ENCODE results near the gene ALPG.
"Not testable (repeated sequence)": the region's sequence is repeated elsewhere in the genome, so short reads cannot be mapped to it uniquely, and the experiment has no call there.

ALPG gene

DNA sequence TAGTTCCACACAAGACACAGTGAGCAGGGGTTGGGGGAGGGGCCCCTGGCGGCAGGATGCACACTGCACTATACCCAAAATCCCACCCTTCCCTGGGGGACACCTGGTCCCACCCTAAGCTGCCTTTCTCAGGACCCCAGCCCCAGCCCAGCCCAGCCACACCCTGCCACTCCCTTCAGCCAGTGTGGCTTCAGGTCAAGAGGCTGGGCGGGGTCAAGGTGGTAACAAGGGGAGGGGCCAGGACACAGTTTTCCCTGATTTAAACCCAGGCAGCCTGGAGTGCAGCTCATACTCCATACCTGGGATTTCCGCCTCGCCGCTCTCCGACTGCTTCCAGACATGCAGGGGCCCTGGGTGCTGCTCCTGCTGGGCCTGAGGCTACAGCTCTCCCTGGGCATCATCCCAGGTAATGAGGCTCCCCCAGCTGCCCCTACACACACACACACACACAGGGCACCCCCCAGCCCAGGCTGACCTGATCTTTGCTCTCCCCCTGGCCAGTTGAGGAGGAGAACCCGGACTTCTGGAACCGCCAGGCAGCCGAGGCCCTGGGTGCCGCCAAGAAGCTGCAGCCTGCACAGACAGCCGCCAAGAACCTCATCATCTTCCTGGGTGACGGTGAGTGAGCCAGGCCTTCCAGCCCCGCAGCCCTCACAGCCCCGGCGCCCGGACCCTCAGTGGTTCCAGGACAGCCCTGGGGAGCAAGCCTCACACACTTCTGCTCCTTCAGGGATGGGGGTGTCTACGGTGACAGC is at the start of gene ALPG:
Gene ALPG, plus strand, starts transcription at position 289 of the 755 bp plus-strand sequence. Its CDS starts 51 bp downstream, at position 340.
- no peak for DNase-seq (ENCODE audit: low read depth)

DNA sequence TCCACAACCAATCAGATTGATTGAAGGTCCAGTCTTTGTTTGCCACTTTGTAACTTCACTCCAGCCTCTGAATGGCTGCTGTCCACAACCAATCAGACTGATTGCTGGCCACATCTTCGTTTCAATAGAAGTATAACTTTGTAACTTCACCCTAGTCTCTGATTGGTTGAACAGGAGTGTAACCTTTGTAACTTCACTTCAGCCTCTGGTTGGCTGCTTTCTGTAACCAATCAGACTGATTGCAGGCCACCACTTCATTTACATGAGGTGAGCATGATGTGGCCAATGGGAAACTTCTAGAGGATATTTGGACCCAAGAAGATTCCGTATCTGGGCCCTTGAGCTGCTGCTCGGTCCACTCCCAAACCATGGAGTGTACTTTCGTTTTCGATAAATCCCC is 45.0 kb upstream of the ALPG start:
- no peak for DNase-seq (ENCODE audit: low read depth)

DNA sequence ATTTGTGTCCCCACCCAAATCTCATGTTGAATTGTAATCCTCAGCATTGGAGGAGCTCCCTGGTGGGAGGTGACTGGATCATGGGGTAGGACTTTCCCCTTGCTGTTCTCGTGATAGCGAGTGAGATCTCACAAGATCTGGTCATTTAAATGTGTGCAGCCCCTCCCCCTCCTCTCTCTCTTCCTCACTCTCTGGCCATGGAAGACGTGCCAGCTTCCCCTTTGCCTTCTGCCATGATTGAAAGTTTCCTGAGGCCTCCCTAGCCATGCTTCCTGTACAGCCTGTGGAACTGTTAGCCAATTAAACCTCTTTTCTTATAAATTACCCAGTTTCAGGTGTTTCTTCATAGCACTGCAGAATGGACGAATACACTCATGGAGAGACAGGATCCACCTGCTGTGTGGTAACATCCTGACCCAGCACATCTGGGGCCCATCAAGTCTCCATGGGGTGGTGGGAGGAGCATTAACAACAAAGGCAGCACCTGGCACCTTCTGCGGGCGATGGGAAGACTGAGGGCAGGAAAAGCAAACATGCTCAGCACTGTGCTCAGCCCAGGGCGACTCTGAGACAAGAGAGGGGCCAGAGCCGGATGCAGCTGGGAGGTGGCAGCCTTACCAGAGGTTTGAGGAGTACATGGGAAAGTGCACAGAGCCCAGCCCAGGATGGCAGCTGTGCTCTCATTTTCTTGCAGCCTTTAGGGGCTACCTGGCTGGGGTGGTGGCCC is 44.3 kb upstream of the ALPG start:
- DNase-seq (ENCODE audit: low read depth): no peak

DNA sequence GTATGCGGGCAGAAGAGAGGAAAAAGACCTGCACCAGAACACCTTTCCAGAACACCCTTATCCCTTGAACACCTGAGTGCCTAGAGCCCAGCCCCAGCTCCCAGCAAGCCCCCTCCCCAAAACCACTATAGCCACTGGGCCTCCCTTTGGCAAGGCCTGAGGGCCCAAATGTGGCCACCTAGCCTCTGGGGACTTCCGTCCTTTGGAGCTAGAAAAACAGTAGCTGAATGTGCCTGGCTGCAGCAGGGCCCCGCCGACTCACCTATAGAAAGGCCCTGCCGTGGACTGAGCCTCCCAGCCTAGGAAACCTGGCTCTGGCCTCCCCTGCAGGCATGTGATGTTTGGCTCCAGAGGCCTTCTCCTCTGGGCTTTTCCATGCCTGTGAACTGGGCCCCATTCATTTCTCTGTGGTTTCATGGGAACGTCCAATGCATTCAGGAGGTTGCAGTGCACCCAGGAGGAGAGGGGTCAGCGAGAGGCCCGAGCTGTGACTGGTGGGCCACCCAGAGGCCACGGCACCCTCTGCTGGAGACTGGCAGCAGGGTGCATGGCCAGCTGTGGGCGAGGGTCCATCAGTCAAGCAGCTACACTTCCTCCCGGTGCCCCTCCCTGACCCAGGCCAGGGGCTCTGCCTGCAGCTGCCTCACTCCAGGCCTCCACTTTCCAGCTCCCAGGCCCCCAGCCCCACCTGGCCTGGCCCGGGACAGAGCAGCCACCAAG is 43.4 kb upstream of the ALPG start:
- not testable (repeated sequence) for DNase-seq (ENCODE audit: low read depth)

DNA sequence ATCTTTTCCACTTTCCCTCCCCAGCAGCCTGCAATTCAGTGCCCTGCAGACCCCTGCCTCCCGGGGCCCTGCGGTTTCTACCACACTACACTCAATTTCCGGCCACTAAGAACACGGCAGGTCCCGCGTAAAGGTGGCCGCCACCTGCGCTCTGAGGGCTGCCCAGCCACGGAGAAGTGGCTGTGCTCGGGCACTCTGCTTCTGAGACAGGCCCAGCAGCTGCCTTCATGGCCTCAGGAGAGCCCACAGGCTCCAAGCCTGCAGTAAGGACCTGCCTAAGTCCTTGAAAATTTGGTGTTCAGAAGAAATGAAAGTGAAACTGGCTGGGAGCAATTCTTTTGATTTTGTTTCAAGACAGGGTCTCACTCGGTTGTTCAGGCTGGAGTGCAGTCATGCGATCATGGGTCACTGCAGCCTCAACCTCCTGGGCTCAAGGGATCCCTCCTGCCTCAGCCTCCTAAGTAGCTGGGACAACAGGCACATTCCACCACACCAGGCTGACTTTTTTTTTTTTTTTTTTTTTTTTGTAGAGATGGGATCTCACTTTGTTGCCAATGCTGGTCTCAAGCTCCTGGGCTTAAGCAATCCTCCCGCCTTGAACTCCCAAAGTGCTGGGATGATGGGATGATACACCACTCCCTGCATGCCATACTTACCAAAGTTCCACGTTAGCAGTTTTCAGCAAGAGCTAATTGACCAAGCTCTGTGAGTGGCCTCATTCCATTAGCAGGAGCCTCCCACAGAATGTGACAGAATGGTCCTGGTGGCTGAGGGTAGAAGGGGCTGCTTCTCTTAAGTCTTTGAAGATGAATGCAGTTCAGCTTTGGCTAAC is 42.6 kb upstream of the ALPG start:
- no peak for DNase-seq (ENCODE audit: low read depth)

DNA sequence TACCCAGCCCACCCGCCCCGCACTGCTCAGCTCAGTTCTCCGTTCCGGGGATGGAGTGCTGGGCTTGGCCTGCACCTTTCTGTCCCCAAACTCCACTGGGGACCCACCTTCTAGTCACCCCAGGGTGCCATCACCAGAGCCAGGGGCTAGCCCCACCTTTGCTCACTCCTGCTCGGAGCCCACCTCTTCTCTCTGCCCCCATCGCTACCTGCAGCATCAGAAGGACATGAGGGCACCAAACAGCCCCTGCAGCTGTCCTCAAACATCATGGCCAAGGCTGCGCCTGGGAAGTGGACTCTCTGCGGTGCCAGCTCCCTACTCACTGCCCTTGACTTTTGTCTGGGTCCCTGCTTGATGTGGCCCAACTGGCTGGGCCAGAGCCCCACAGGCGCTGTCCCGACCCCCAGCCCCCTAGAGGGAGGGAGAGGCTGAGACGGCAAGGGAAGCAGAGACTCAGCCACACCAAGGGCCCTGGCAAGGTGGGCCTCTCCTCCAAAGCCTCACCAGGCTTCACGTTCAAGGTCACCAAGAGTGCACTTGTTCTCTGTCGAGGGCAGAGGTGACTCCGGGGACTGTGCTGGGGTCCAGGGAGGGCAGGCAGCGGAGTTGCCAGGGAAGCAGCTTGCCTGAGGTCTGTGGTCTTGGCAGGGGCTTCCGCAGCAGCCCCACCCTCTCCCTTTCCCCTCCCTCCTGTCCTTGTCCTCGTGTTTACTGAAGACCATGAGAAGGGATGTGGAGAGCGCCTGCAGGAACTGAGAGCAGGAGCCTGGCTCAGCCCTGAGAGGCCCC is 41.6 kb upstream of the ALPG start:
- not testable (repeated sequence) for DNase-seq (ENCODE audit: low read depth)

DNA sequence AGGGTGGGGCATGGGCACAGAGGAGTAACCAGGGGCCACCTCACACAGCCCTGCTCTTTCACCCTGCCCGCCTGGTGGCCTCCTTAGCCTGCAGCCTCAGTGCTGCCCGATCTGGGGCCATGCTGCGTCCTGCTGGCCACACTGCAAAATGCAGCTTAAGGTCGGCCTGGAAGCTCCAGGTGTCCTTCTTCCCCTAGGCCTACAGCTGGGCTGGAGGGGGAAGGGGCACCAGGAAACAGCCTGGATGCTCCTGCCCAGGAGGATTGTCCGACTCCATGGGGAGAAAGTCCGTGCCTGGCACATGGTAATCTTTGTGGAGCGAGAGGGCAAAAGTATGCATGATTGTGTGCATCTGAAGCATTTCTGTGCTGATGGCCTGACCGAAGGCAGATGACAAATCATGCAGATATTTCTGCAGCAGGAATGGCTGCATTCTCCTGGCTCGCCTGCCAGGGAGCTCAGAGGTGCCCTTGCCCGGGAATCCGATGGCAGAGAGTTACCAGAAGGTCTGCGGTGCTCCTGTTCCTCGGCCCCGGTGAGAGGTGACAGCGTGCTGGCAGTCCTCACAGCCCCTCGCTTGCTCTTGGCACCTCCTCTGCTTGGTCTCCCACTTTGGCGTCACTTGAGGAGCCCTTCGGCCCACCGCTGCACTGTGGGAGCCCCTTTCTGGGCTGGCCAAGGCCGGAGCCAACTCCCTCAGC is 40.9 kb upstream of the ALPG start:
- DNase-seq (ENCODE audit: low read depth): no peak

DNA sequence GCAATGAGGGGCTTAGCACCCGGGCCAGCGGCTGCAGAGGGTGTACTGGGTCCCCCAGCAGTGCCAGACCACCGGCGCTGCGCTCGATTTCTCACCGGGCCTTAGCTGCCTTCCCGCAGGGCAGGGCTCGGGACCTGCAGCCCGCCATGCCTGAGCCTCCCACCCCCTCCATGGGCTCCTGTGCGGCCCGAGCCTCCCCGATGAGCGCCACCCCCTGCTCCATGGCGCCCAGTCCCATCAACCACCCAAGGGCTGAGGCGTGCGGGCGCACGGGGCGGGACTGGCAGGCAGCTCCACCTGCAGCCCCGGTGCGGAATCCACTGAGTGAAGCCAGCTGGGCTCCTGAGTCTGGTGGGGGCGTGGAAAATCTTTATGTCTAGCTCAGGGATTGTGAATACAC is 40.2 kb upstream of the ALPG start:
- not testable (repeated sequence) for DNase-seq (ENCODE audit: low read depth)

DNA sequence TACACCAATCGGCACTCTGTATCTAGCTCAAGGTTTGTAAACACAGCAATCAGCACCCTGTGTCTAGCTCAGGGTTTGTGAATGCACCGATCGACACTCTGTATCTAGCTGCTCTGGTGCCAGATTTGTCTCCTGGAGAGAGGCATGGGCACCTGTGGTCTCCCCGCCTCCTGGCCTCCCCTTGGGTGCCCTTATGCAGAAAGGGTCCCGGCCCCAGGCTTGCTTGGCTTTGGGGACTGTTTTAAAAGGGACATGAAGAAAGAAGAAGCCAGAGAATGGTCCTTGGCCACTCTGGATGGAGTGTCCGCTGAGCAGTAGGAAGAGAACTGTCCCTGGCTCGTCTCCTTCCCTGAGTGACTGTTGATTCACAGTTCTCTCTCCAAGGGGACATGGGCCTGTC is 39.6 kb upstream of the ALPG start:
- DNase-seq (ENCODE audit: low read depth): no peak

DNA sequence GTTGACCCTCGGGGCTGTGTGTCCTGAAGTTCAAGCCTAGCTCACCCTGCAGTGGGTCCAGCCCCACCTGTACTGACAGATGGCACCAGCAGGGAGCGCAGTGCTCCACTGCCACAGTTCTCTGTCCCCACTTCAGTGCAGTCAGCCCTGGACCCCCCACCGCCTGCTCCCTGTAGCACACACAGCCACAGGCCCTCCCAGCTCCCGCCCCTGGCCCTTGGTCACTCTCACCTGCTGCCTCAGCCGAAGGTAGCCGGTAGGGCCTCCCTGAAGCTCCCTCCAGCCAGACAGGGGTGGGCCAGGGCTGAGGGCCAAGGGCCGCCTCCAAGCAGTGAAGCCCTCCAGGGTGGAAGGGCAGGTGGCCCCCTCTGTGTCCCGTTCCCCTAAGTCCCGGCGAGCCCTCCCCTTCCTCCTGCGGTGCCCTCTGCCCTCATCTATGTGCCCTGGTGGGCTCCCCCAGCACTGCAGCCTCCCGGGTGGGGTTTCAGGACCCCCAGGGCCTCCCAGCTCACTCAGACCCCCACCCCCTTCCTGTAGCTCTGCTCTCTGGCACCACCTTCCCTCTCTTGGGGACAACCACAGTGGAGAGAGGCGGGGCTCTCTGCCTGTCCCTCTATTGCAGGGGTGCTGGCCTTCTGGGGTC is 38.9 kb upstream of the ALPG start:
- no peak for DNase-seq (ENCODE audit: low read depth)

DNA sequence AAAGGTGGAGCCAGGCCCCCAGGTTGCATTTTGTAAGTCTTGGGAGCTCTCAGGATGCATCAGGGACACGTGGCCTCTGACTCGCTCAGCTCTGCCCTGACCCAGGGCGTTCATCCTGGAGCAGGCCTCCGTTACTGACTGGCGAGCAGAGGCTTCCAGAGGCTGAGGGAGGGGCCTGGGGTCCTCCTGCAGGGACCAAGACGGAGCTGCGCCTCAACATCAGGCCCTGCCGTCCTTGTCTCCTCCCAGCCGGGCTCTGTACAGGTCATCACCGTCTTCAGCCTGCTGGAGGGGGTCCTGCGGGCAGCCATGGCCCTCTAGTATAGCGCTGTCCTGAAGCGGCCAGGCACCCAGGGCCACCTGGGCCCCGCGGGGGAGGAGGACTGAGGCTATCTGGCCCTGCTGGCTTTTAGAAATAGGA is 38.3 kb upstream of the ALPG start:
- DNase-seq (ENCODE audit: low read depth): no peak

DNA sequence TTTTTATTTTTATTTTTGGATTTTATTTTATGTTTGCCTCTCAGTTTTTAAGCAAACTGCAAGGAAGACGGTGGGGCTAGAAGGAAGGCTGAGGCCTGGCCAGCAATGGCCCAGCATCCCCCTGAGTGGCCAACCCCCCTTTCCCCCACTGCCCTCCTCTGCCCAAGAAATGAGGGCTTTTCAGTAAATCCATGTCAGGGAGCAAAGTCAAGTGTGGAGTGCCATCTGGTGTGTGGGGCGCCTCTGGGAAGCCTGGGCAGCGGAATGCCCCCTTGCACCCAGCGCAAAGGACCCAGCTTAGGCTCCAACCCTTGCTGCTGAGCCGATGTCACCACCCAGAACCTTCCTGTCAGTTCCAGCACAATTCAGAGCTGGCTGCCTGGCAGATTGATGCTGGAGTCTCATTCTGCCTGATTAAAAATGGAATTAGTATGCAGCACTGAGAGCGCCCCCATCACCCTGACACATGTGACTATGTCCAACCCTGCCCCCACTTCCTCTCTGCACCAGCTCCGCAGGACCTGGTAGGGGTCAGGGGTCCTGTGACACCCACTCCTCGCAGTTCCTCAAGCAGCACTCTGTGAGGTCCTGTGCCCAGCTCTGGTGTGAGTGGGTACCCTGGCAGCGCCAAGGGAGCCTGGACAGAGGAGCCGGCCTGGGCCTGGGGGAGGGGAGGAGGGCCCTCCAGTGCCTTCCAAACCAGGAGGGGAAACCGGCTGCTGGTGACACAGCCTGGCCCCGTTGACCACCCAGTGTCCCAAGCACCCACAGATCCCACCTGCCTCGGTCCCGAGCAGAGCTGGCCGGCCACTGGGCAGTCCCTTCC is 37.3 kb upstream of the ALPG start:
- DNase-seq (ENCODE audit: low read depth): no peak

DNA sequence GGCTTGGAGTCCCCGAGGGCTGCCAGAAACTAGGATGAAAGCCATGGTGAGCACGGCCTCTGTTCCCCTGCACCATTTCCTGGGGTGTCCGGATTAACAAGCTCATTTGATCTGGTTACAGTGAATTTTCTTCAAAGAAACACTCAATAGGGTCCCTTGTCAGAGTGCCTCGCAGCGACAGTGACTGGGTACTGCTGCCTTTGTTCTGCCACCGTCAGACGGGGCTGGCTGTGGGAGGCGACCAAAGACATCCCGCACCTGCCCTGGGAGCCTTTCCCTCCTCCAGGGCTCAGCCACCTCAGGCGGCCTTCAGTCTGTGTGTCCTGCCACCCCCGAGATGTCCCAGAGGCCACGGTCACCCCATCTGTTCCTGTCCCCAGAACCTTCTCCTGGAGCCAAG is 36.6 kb upstream of the ALPG start:
- not testable (repeated sequence) for DNase-seq (ENCODE audit: low read depth)

DNA sequence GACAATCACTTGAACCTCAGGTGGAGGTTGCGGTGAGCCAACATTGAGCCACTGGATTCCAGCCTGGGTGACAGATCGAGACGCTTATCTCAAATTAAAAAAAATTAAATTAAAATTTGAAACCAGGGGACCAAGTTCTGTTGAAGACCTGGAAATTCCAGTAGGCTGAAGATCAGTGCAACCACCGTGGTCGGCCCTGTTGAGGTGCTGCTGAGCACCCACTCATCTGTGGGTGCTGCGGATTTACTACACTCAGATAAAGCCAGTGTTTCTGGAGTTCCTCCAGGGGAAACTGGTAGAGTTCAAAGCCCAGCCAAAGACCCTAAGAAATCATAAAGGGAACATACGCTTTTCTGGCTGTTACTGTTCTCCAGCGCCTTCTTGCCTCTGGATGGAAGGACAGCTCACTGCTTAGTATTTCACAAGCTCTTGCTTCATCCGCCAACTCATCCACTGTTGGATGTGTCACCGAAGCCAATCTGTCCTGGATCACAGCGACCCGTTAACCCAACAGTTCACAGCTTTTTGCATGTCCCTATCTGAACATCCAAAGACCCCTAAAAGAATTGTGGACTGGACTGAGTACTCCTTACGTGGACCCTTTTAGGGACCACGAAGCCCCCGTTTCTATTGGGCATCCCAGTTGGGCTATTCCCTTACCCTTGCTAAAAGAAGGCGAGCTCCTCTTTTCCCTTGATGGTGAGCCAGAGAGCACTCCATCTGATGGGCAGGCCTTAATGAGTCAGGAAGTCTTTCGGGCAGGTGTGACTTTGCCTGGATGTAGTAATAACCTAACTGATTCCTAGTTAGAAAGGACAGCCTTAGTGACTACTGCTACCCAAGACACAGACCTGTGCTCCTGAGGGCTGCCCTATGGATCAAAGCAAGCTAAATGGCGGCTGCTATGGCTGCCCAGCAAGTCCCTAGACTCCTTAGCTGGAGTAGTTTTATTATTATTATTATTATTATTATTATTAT is 34.1 kb upstream of the ALPG start:
- DNase-seq (ENCODE audit: low read depth): no peak

DNA sequence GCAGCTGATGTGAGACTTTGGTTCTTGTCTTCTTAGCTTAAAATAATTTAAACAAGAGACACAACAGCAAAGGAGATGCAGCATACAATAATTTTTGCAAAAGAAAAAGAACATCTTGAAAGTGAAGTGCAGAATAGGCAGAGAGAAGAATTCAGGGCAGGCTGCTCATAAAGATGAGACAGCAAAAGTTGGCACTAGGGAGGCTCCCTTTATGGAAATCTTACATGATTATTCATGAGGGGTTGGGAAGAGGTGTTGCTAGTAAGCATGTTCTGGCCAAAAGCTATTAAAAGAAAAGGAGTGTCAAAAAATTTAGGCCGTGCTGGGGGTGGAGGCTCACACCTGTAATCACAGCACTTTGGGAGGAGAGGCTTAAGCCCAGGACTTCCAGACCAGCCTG is 32.3 kb upstream of the ALPG start:
- DNase-seq (ENCODE audit: low read depth): no peak

DNA sequence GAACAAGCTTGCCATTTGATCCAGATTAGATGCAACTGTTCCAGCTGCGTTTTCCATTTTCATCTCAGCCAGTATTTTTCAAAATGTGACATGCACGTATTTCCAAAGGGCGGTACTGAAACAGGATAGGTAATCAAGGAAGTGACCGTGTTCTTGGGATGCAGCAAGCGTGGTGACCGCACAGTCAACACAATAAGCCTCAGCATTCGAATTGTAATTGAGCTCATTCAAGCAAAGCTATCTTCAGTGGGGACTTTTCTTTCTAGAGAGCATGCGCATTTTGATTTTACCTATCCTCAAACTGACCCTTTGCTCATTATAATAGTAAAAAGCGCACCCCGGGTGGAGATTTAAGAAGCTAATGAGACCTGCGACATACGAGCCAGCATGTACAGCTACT is 31.5 kb upstream of the ALPG start:
- no peak for DNase-seq (ENCODE audit: low read depth)

DNA sequence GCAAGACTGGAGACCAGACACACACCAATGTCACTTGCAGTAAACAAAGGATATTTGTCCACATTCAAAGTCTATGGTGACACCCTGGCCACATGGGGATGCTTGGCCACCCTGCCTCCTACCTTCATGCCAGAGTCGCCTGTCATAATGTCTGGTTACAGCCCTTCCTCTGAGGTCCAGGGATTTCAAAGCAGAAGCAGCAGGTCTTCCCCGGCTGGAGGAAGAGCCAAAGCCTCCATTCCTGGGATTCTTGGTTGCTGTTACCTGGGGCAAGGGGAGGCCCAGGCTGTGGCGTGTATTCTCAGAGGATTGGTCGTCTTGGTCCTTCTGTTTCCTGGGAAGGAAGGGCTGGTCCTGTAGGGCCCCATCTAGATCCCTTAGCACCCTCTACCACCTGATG is 30.4 kb upstream of the ALPG start:
- no peak for DNase-seq (ENCODE audit: low read depth)

DNA sequence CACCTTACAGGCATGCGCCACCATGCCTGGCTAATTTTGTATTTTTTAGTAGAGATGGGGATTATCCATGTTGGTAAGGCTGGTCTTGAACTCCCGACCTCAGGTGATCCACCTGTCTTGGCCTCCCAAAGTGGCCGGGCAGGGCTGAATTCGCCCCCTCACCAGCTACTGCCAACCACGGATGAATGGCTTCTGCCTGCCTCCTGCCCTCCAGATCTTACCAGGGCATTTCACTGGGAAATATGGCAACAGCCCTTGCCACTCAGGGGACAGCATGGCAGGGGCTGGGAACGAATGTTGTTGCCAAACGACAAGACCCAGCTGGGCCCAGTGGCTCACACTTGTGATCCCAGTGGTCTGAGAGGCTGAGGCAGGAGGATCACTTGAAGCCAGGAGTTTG is 29.9 kb upstream of the ALPG start:
- DNase-seq (ENCODE audit: low read depth): no peak
